Measurements from ENCODE around the gene TBC1D22A. TPM values are rescaled to one million over a fixed set of nuclear protein-coding genes. Genes with fewer than 3 reads are reported as not detected.

TBC1D22A gene
- total and polyA plus RNA-seq, 9 of the 15 experiments (the other 6 are each of a cell fraction or from before 2014, with no cell fraction given) = 0.20 to 11.5 (median 5.2) TPM

DNA sequence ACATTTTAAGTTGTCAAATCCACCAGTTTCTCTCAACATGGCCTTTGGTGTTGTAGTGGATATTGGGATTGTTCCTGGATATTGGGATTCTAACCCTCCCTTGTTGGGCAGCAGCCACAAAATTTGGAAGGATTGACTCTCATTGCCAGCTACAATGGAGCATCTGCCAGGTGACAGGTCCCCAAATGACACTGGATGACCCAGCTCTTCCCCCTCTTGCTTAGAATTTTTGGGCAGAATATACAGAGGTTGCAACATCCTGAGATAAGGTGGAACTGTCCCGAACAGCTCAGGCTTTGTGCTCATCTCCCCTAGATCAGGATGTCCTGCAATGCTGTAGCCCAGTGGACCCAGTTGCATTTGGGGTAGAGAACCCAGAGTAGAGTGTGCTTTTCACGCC lies 5.3 kb upstream of the TBC1D22A start (continued):
- TF ChIP-seq, protein P1, sequence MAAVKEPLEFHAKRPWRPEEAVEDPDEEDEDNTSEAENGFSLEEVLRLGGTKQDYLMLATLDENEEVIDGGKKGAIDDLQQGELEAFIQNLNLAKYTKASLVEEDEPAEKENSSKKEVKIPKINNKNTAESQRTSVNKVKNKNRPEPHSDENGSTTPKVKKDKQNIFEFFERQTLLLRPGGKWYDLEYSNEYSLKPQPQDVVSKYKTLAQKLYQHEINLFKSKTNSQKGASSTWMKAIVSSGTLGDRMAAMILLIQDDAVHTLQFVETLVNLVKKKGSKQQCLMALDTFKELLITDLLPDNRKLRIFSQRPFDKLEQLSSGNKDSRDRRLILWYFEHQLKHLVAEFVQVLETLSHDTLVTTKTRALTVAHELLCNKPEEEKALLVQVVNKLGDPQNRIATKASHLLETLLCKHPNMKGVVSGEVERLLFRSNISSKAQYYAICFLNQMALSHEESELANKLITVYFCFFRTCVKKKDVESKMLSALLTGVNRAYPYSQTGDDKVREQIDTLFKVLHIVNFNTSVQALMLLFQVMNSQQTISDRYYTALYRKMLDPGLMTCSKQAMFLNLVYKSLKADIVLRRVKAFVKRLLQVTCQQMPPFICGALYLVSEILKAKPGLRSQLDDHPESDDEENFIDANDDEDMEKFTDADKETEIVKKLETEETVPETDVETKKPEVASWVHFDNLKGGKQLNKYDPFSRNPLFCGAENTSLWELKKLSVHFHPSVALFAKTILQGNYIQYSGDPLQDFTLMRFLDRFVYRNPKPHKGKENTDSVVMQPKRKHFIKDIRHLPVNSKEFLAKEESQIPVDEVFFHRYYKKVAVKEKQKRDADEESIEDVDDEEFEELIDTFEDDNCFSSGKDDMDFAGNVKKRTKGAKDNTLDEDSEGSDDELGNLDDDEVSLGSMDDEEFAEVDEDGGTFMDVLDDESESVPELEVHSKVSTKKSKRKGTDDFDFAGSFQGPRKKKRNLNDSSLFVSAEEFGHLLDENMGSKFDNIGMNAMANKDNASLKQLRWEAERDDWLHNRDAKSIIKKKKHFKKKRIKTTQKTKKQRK (IDR thresholded peaks at IDR 0.05; ENCODE audit: borderline replicate concordance, low read depth, low read length) = no peak
- TF ChIP-seq TAF1 (IDR thresholded peaks at IDR 0.05; ENCODE audit: control insufficient read depth, extremely low read depth, insufficient read depth, low read length, severe bottlenecking) = no peak
- TF ChIP-seq PRMT5 (CRISPR knock-in tag; IDR thresholded peaks at IDR 0.05) = no peak
- no peak for TF ChIP-seq ARHGAP35 (IDR thresholded peaks at IDR 0.05; ENCODE audit: partially characterized antibody)
- TF ChIP-seq CCNT2 (IDR thresholded peaks at IDR 0.05; ENCODE audit: borderline replicate concordance, extremely low read depth, insufficient read length, low read depth, low read length) = no peak
- no peak for TF ChIP-seq TBL1XR1 (IDR thresholded peaks at IDR 0.05; ENCODE audit: low read length in 2 of 2)
- TF ChIP-seq, protein P2, sequence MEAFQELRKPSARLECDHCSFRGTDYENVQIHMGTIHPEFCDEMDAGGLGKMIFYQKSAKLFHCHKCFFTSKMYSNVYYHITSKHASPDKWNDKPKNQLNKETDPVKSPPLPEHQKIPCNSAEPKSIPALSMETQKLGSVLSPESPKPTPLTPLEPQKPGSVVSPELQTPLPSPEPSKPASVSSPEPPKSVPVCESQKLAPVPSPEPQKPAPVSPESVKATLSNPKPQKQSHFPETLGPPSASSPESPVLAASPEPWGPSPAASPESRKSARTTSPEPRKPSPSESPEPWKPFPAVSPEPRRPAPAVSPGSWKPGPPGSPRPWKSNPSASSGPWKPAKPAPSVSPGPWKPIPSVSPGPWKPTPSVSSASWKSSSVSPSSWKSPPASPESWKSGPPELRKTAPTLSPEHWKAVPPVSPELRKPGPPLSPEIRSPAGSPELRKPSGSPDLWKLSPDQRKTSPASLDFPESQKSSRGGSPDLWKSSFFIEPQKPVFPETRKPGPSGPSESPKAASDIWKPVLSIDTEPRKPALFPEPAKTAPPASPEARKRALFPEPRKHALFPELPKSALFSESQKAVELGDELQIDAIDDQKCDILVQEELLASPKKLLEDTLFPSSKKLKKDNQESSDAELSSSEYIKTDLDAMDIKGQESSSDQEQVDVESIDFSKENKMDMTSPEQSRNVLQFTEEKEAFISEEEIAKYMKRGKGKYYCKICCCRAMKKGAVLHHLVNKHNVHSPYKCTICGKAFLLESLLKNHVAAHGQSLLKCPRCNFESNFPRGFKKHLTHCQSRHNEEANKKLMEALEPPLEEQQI (IDR thresholded peaks at IDR 0.05) = no peak

Measured in K562 (cell line).